OCI-LY7 (cell line): ENCODE measurements around the gene SLC44A5. TPM values are rescaled to one million over a fixed set of nuclear protein-coding genes. Genes with fewer than 3 reads are reported as not detected.

Source experiments
- BruUV-seq: library from RNA; stranded (reverse); fragments of 400-500 nt; replicated peaks from 2 replicates; lab custom pipeline; 2021; lab: Mats Ljungman, UMichigan
- CTCF ChIA-PET: fragments of 300-600 bp; sonication (Branson Sonifier 250); formaldehyde crosslinking; loops from one replicate; lab custom pipeline; 2022; ENCODE audit warnings: antibody characterized with exemption; ENCODE audit not compliant: unreplicated experiment; lab: Charles Lee
- POLR2A ChIA-PET: fragments of 300-600 bp; sonication (Branson Sonifier 250); formaldehyde crosslinking; loops from one replicate; lab custom pipeline; 2022; ENCODE audit warnings: antibody characterized with exemption; lab: Charles Lee
- DNase-seq: peaks from one replicate; pipeline ENCODE4 v3.0.0-alpha.2; 2015; ENCODE audit warnings: low spot score
- H2AFZ ChIP-seq: fragments of 200-600 bp; sonication (generic), shearing (Covaris generic); 2 replicates; pipeline ENCODE4 v1.6.1; 2014; ENCODE audit warnings: mild to moderate bottlenecking, antibody characterized with exemption, low read length, moderate library complexity
- H3K27ac ChIP-seq: fragments of 200-600 bp; sonication (generic); 2 replicates; pipeline ENCODE4 v1.5.1; 2014; ENCODE audit warnings: mixed run types, low read depth, mild to moderate bottlenecking, moderate library complexity, low read length, inconsistent platforms; ENCODE audit not compliant: poor library complexity, severe bottlenecking
- H3K36me3 ChIP-seq: fragments of 200-600 bp; sonication (generic); 2 replicates; pipeline ENCODE4 v1.6.1; 2014; ENCODE audit warnings: mild to moderate bottlenecking, antibody characterized with exemption, low read length, moderate library complexity, mixed read lengths; ENCODE audit not compliant: insufficient read depth
- H3K4me1 ChIP-seq: fragments of 200-600 bp; sonication (generic); 2 replicates; pipeline ENCODE4 v1.5.1; 2014; ENCODE audit warnings: mild to moderate bottlenecking, low read length; ENCODE audit not compliant: insufficient read depth, poor library complexity, severe bottlenecking
- H3K4me2 ChIP-seq: fragments of 200-600 bp; sonication (generic); 2 replicates; pipeline ENCODE4 v1.6.1; 2014; ENCODE audit warnings: mild to moderate bottlenecking, low read length
- H3K4me3 ChIP-seq: fragments of 200-600 bp; sonication (generic); 2 replicates; pipeline ENCODE4 v1.5.1; 2014; ENCODE audit warnings: mild to moderate bottlenecking, low read depth, low read length; ENCODE audit not compliant: poor library complexity, severe bottlenecking
- H3K79me2 ChIP-seq: fragments of 200-600 bp; sonication (generic); 2 replicates; pipeline ENCODE4 v1.6.1; 2016; ENCODE audit warnings: low read depth, mild to moderate bottlenecking, low read length, moderate library complexity, mixed read lengths; ENCODE audit not compliant: insufficient read depth
- H3K9me2 ChIP-seq: fragments of 200-600 bp; sonication (generic); 2 replicates; pipeline ENCODE4 v1.6.1; 2016; ENCODE audit warnings: mild to moderate bottlenecking, low read length, mixed read lengths; ENCODE audit not compliant: insufficient read depth
- H3K9me3 ChIP-seq: fragments of 200-600 bp; sonication (generic); 2 replicates; pipeline ENCODE4 v1.6.1; 2014; ENCODE audit warnings: mild to moderate bottlenecking, mixed run types, low read length, mixed read lengths
- H4K20me1 ChIP-seq: fragments of 200-600 bp; sonication (generic); 2 replicates; pipeline ENCODE4 v1.6.1; 2014; ENCODE audit warnings: mild to moderate bottlenecking, antibody characterized with exemption, low read length, moderate library complexity, mixed read lengths; ENCODE audit not compliant: insufficient read depth
- EZH2phosphoT487 ChIP-seq: fragments of 200-600 bp; sonication (generic); IDR thresholded peaks from 2 replicates; pipeline ENCODE4 v1.6.1; 2018; ENCODE audit warnings: low read depth, borderline replicate concordance, mild to moderate bottlenecking, mixed run types, antibody characterized with exemption, low read length, moderate library complexity, mixed read lengths
- intact Hi-C: fragments of 100-400 bp; cut with micrococcal nuclease; formaldehyde crosslinking; loops from one replicate; pipeline ENCODE4 v1.10.0; 2022; ENCODE audit not compliant: unreplicated experiment
- total RNA-seq, 2 experiments: library from RNA; depleted of rRNA in 1 of 2; stranded (reverse); fragments of >200 nt in 1 of 2; shearing (Covaris generic) in 1 of 2; gene quantifications; 2 replicates each; pipeline ENCODE4 v1.2.3, GENCODE V29; 2014 to 2022
- TF ChIP-seq, protein P1 (sequence below): fragments of 200-600 bp; sonication (generic); conservative IDR thresholded peaks from 2 replicates; pipeline ENCODE4 v1.5.1; 2014; ENCODE audit warnings: mild to moderate bottlenecking, antibody characterized with exemption, low read length, moderate library complexity, mixed read lengths

SLC44A5 gene
- total RNA-seq, 2 experiments from 2014 or later = not detected

DNA sequence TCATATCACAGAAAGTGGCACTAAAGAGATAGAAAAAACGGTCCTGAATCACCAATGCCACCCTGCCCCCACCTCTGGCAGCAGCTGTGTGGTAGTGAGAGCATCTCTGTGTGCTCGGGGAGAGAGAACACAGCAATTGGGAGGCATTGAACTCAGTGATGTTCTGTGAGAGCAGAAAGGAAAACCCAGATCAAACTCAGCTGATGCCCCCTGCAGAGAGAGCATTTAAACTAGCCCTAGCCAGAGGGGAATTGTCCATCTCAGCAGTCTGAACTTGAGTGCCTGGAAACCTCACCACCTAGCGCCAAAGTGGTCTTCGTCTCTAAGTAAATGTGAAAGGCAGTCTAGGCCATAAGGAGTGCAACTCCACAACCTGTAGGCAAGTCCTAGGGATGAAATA lies 21.3 kb downstream of the SLC44A5 start:
- Histone ChIP-seq H3K9me2 (no peaks in the 10 kb centered on the region), H4K20me1 (no peaks in the 10 kb centered on the region), H3K27ac (no peak overlapping the region), H3K9me3 (no peaks in the 10 kb centered on the region), H3K4me1 (no peaks in the 10 kb centered on the region), H3K79me2 (no peaks in the 10 kb centered on the region), H2AFZ (no peak overlapping the region), H3K4me3 (no peak overlapping the region), H3K4me2 (no peak overlapping the region), H3K36me3 (no peaks in the 10 kb centered on the region)
- no peak for TF ChIP-seq EZH2phosphoT487
- TF ChIP-seq, protein P1, sequence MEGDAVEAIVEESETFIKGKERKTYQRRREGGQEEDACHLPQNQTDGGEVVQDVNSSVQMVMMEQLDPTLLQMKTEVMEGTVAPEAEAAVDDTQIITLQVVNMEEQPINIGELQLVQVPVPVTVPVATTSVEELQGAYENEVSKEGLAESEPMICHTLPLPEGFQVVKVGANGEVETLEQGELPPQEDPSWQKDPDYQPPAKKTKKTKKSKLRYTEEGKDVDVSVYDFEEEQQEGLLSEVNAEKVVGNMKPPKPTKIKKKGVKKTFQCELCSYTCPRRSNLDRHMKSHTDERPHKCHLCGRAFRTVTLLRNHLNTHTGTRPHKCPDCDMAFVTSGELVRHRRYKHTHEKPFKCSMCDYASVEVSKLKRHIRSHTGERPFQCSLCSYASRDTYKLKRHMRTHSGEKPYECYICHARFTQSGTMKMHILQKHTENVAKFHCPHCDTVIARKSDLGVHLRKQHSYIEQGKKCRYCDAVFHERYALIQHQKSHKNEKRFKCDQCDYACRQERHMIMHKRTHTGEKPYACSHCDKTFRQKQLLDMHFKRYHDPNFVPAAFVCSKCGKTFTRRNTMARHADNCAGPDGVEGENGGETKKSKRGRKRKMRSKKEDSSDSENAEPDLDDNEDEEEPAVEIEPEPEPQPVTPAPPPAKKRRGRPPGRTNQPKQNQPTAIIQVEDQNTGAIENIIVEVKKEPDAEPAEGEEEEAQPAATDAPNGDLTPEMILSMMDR = no peak
- intact Hi-C loops = no loop called here
- ChIA-PET POLR2A (interaction anchor here (0.6 kb wide), 2 partner anchors 28 to 58 kb away, joined by 3 read pairs; no protein-coding TSS in a partner anchor), CTCF (no interaction called here)
- BruUV-seq = no TSS peak
- DNase-seq = no peak

DNA sequence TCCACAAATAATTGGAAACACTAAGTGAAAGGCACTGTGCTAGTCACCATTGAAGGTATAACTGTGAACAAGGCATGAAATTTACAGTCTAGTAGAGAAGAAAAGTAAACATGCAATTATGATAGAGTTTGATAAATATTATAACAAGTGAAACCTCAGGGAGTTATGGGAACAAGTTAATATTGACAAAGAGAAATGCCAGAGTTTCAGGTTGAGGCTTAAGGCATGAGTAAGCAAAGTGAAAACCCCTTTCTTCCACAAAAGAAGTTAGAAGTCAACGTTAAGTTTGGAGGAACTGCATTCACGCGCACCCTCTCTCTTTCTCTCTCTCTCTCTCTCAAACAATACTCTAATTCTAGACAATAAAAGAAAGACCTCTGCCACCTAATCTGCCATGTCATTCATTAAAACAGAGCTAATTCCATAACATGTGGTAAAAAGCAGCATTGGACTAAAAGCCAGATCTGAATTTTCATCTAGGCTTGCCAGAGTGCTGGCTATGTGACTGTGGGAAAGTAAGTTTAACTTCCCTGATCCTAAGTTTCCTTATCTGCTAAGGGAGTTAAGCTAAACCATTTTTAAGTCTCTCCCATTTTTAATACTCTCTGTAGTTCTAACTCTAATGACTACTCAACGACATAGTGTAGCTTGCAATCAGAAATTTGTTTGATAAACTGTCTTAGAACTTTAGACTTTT lies 22.0 kb downstream of the SLC44A5 start:
- CTCF ChIA-PET = no interaction called here
- no peak overlapping the region for H2AFZ ChIP-seq

More for the DNA sequence above, 22.0 kb downstream of the SLC44A5 start:
- intact Hi-C loops = no loop called here
- H3K36me3 ChIP-seq = no peaks in the 10 kb centered on the region
- POLR2A ChIA-PET = interaction anchor here (0.6 kb wide), 2 partner anchors 28 to 159 kb away, joined by 3 read pairs; no protein-coding TSS in a partner anchor
- no peaks in the 10 kb centered on the region for H4K20me1 ChIP-seq
- no peak overlapping the region for H3K27ac ChIP-seq
- no peak overlapping the region for H3K4me3 ChIP-seq
- TF ChIP-seq, protein P1 = no peak
- no peak for TF ChIP-seq EZH2phosphoT487
- H3K4me1 ChIP-seq = no peaks in the 10 kb centered on the region
- H3K79me2 ChIP-seq = no peaks in the 10 kb centered on the region
- H3K9me3 ChIP-seq = no peaks in the 10 kb centered on the region
- no peaks in the 10 kb centered on the region for H3K9me2 ChIP-seq
- H3K4me2 ChIP-seq = no peak overlapping the region
- no TSS peak for BruUV-seq
- no peak for DNase-seq
